Middle frontal gyrus (tissue), 1 donor: Measurements from ENCODE around the gene MYO3B.
"Not testable (repeated sequence)": the region's sequence is repeated elsewhere in the genome, so short reads cannot be mapped to it uniquely, and the experiment has no call there.

ENCODE experiments used
- DNase-seq: peaks from one replicate; pipeline ENCODE4 v3.0.0-alpha.2; 2015; ENCODE audit warnings: low spot score; ENCODE audit errors: extremely low spot score

MYO3B gene

GRCh38 chr2:170605862-170606261, 427.9 kb downstream of the MYO3B start:
- no peak for DNase-seq

- no peak for DNase-seq
Measured at GRCh38 chr2:170607171-170607570, 429.2 kb downstream of the MYO3B start.

- DNase-seq = no peak
Measured at GRCh38 chr2:170610615-170611014, 432.7 kb downstream of the MYO3B start.

GRCh38 chr2:170618948-170619347, 441.0 kb downstream of the MYO3B start:
- DNase-seq = not testable (repeated sequence)

- not testable (repeated sequence) for DNase-seq
Measured at GRCh38 chr2:170635094-170635493, 457.1 kb downstream of the MYO3B start.

GRCh38 chr2:170639635-170640034, 461.7 kb downstream of the MYO3B start:
- no peak for DNase-seq

- DNase-seq = no peak
Measured at GRCh38 chr2:170641961-170642360, 464.0 kb downstream of the MYO3B start.

- no peak for DNase-seq
Measured at GRCh38 chr2:170643346-170643745, 465.4 kb downstream of the MYO3B start.

GRCh38 chr2:170647741-170648436, 469.9 kb downstream of the MYO3B start:
- no peak for DNase-seq

GRCh38 chr2:170651624-170652325, 473.8 kb downstream of the MYO3B start:
- no peak for DNase-seq

- no peak for DNase-seq
Measured at GRCh38 chr2:170652637-170653417, 474.9 kb downstream of the MYO3B start.

GRCh38 chr2:170656669-170657068, 478.7 kb downstream of the MYO3B start:
- no peak for DNase-seq

GRCh38 chr2:170660409-170660808, 482.5 kb downstream of the MYO3B start:
- no peak for DNase-seq

GRCh38 chr2:170665743-170666142, 487.8 kb downstream of the MYO3B start:
- DNase-seq = no peak

- no peak for DNase-seq
Measured at GRCh38 chr2:170669909-170670308, 492.0 kb downstream of the MYO3B start.

GRCh38 chr2:170670651-170671050, 492.7 kb downstream of the MYO3B start:
- DNase-seq = no peak

- no peak for DNase-seq
Measured at GRCh38 chr2:170671079-170671478, 493.1 kb downstream of the MYO3B start.

GRCh38 chr2:170674282-170674681, 496.3 kb downstream of the MYO3B start:
- not testable (repeated sequence) for DNase-seq

- no peak for DNase-seq
Measured at GRCh38 chr2:170675701-170676100, 497.8 kb downstream of the MYO3B start.

GRCh38 chr2:170679607-170680079, 501.7 kb downstream of the MYO3B start:
- no peak for DNase-seq

- DNase-seq = no peak
Measured at GRCh38 chr2:170680172-170680941, 502.4 kb downstream of the MYO3B start.
